Cerebellar nuclear complex (tissue), 1 donor: ENCODE data around the gene EEFSEC.

Experiments
- DNase-seq, 2 experiments: peaks; one replicate each; lab custom pipeline; 2025; lab: John Stamatoyannopoulos, UW

The EEFSEC gene

DNA sequence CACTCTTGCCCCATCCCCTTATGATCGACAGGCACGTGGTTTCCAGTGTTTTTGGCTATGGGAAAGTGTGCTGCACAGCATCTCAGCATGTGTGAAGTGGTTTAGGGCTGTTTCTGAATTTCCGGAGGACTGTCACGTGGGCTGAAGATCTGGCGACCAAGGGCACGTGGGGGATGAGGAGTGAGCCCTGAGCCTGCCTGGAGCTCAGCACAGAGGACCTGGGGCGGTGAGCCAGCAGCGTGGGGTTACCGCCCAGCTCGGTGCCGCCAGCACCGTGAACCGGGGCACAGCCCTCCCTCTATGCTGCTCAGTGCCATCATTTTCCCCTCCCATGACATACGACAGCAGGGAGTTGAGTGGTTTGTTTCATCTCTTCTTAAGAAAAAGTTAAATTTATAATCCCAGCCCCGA, 163.2 kb downstream of the EEFSEC start:
- DNase-seq = no peak

DNA sequence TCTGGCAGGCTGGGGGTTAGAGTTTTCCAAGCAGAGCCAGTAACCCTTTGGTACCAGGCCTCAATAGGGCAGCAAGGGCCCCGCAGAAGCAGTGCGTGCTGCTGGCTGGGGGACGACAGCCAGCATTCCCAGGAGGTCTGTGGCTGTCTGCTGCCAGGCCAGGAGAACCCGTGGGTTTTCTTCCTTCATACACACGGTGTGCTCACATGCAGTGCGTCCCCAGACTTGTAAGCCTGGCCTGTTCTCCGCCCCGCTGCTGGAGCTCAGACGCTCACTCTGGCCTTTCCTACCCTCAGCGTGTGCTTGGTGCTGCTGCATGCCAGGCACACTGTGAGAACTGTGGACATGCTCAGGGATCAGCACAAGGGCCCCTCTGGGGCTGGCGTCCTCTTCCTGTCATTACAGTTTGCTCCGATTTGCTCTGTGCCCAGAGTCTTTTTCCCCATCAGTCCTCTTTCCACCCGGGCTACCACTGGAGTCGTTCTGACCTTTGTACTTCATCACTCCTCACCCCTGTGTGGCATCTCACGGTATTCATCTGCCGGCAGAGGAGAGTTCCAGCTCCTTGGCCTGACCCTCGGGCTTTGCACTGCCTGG, 163.9 kb downstream of the EEFSEC start:
- no peak for DNase-seq

- no peak for DNase-seq
Measured at GRCh38 chr3:128317698-128318231, 164.5 kb downstream of the EEFSEC start.

- no peak for DNase-seq
Measured at GRCh38 chr3:128318275-128318941, 165.1 kb downstream of the EEFSEC start.

DNA sequence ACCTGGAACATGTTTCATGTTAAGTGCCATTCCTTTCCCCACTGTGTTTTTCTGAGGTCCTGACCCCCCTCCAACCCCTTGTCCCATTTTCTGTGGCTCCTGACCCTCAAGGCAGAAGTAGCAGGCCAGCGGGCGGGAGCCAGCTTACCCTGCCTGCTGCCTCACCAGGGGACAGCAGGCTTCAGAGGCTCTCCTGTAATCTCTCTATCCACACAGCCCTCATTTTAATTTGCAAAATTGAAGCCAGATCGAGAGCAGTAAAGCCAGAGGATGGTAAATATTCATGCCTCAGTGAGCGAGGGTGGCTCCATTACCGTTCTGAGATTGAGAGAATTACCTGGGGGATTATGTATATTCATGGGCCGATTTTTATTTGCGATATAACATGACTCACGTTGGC, 165.8 kb downstream of the EEFSEC start:
- DNase-seq = no peak

- DNase-seq = no peak
Measured at GRCh38 chr3:128319741-128320141, 166.5 kb downstream of the EEFSEC start.

GRCh38 chr3:128320551-128321340, 167.5 kb downstream of the EEFSEC start:
- DNase-seq = peak in 1 of 2 experiments; percentile 8

GRCh38 chr3:128321418-128321817, 168.1 kb downstream of the EEFSEC start:
- no peak for DNase-seq

DNA sequence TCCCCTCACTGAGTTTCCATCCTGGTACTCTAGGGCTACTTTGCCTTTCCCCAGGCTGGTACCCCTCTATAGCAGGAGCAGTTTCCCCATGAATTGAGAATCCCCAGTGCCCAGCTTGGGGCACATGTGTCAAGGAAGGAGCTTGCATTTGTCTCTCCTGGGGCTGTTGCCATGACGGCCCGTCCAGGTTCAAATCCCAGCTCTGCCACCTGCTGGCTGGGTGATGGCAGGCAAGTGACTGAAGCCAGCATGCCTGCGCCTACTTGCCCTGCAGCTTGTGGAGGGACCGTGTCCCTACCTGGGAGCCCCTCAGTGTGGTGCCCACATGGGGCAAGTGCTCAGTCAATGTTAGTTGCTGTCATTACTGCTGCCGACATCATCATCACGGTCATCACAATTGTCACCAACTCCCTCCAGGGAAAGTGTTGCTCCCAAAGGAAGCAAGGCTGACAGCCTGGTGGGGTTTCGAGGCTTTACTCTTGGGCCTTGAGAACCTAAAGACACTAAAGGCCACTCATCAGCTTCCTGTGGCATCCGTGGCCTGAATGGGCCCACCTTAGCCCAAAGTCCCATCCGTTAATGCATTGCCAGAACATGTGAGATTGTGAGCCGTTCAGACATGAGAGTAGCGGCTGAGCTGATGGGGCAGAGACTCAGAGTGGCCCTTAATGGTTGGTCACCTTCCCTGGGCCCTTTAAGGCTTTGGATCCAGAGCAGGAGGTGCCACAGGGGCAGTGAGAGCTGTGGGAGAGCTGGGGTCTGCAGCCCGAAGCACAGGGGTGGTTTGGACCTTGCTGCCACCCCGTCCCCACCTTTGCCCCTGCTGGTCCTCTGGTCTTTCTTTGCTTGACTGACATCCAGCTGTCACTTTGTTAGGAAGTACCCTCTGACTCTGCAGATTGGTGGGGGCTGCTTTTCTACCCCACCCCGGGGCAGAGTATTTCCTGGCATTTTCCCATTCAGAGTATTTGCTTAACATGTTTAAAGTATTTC, 169.0 kb downstream of the EEFSEC start:
- DNase-seq = no peak

DNA sequence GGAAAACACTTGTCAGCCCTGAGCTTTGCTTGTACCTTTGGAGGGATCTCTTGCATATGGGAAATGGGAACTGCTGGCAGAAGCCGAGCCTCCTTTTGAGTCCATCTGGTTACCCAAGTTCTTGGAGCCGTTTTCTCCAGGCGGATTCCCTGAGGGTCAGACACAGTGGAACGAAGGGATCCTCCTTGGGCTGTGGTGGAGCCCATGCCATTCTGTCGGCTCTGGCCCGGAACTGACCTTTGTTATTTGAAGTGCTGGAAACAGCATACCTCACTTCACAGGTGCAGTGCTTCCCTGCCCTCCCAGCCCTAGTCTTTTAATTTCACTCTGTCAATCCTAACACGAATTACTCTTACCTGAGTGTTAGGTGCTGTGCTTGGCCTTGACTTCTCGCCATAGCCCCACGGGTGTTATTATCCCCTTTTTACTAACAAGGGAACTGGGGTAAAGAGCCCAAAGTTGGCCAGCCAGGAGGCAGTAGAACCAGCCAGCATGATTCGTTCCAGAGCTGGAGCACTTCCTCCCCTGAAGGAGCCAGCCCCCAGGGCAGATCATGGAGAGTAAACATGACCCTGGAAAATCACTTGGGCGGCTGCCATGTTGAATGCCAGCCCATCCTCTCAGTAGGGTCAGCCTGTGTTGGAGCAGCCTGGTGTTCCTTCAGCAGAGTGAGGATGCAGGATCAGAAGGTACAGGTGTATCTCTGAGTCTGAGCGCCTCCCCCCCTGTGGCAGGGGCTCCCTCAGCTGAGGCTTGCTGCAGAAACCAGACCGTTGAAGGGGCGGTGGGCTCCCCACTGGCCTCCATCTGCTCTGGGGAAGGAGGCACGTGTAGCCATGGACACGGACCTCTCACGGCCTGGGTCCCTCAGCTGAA, 170.2 kb downstream of the EEFSEC start:
- DNase-seq = peak in 1 of 2 experiments; percentile 25

DNA sequence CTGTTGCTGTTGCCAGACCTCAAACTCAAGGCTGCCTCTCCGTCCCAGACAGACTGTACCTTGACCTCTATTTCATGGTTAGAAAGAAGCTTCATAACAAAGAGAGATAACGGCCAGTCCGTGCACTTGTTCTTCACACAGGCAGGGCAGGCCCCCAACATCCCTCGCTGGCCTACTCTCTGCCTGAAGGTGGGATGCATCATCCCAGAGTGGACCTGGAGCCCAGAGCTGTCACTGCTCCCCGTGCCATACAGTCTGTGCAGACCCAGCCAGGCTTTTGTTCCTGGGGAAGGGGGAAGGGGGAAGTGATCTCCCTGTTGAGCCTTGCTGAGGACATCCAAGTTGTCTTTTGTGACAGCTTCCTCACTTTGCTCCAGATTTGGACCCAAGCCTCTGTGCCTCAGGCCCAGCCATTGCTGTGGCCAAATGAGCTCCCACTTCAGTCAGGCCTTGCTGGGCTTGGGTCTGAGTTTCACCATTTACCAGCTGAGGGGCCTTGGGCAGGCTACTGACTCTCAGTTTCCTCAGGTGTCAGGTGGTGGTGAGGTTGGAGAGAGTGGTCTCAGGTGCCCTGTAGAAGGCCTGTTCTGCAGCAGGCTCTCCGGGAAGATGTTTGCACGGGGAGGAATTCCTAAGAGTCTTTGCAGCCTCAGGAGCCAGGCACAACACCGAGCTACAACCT, 171.8 kb downstream of the EEFSEC start:
- DNase-seq = no peak

GRCh38 chr3:128326051-128326823, 173.0 kb downstream of the EEFSEC start:
- DNase-seq = no peak

GRCh38 chr3:128327606-128328031, 174.3 kb downstream of the EEFSEC start:
- no peak for DNase-seq

GRCh38 chr3:128328546-128329458, 175.5 kb downstream of the EEFSEC start:
- no peak for DNase-seq

DNA sequence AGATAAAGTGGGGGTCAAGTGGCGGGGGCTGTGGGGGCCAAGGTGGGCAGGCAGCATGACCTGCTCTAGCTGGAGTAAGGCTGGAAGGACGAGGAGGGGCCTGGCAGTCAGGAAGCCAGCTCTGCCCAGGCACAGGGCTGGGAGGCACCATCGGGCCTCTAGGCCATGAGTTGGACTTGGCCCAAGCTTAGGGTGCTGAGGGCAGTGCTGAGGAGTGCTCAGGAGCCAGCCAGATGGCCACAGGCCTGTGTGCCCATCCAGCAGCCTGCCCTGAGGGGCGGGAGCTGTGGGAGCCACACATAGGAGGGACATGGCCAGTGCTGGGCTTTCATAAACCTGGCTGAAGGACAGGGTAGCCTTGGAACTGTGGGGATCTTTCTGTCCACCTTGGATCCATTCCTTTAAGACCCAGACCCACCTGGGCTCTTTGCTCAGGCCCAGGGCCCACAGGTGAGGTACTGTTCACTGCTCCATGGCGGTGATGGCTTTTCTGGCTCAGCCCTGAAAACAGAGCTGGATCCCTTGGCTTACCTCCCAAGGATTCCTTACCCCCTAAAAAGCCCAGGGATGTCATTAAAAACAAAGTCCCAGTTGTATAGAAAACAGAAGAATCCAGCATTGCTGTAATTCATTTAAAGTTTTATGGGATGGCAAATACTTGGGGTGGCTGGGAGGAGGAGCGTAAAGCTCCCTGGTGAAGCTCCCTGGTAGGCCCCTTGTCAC, 176.4 kb downstream of the EEFSEC start:
- no peak for DNase-seq

DNA sequence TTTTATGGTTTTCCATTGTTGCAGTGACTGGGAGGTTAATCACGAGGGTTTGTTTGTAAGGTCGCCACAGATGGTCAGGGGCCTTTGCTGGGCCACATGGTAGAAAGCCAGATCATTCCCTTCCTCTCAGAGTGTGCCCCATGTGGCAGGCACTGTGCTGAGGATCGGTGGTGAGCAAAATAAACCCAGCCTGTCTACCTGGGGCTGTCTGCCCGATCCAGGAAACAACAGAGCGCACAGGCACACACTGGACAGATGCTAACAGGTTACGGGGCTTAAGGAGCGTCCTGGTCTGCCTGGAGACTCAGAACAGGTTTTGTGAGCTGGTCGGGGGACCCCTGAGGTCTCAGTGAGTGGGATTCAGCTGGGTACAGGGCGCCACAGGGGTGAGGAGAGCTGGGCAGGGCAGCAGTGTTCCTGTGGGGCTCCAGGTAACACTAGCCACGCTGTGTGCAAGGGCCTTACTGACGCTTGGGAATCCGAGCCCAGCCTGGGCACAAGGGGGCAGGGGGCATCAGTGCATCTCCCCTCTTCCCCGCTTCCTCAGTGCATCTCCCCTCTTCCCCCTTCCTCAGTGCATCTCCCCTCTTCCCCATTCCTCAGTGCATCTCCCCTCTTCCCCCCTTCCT, 177.0 kb downstream of the EEFSEC start:
- no peak for DNase-seq

- DNase-seq = no peak
Measured at GRCh38 chr3:128334086-128334645, 180.9 kb downstream of the EEFSEC start.
